NCI-H1436 treated with DMSO at 0.1 percent for 48 hours (cell line): ENCODE results near the gene ANGEL2.
A peak's percentile ranks its signal among the peaks of the same experiment; 100 is the strongest.

ENCODE experiments used
- DNase-seq: peaks from one replicate; lab custom pipeline; 2025; lab: John Stamatoyannopoulos, UW

ANGEL2 gene

DNA sequence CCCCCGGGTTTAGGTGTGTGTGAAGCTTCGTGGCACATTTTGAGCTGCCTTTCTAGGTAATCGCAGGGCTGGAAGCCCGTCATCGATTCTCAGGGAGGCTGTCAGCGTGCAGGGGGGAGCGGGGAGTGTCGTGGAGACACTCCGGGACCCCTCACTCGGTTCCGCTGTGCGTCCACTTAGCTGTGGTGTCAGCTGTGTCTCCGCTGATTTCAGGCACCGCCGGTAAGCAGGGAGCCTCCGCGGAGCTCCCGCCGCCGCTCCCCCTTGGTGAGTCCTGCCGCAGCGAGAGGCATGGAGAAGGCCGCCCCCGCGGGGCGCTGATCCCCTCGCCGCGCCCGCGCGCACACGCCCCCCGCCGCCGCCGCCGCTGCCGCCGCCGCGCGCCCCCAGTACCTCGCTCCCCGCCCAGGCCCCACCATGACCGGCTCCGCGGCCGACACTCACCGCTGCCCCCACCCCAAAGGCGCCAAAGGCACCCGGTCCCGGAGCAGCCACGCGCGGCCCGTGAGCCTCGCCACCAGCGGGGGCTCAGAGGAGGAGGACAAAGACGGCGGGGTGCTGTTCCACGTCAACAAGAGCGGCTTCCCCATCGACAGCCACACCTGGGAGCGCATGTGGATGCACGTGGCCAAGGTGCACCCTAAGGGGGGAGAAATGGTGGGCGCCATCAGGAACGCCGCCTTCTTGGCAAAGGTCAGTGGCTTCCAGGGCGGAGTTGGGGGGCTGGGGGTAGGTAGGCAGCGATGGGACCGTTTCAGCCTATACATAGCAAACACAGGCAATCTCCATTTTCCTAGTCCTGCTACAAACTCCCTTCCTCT is 64.3 kb downstream of the ANGEL2 start:
- DNase-seq, result no peak

DNA sequence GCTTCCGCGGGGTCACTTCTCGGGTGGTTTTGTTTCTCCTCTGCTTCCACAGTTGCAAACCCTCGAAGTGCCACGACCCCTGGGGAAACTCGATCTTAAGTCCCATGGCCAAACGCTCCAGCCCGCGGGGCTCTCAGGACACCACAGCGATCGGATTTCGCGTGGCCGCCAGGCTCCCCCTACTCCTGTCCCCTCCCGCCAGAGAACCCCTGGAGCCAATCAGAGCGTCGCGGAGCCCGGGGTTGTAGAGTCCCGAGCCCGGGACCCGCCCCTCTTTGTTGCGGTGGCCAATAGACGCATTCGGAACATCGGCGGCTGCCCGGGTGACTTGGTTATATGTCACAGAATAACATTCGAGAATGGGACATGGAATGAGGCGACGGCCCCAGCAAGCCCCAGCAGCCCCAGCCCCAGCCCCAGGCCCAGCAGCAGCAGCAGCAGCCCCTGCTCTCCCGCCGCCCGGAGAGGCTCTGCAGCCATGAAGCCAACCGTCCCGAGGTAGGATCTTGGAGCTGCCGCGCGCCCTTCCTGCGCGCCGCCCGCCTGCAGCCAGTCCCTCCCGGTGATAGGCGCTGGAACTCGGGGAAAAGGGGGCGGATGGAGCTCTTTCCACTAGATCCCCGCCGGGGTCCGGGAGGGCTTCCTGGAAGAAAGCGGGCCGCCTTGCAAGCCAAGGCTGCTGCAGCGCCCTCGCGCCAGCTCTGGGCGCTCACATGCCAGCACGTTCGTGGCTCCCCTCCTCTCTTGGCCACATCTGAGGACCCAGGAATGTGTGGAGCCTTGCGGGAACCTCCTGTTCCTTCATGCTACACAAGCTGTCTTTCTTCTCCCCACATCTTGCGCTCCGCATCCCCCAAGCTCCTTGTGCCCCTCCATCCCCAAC is 65.2 kb downstream of the ANGEL2 start, which contains the start of gene VASH2:
TSS of gene VASH2 (plus strand) at position 299 of the 883 bp plus-strand sequence. CDS start 1,002 bp downstream, outside the sequence.
- DNase-seq, result peak; percentile 82

DNA sequence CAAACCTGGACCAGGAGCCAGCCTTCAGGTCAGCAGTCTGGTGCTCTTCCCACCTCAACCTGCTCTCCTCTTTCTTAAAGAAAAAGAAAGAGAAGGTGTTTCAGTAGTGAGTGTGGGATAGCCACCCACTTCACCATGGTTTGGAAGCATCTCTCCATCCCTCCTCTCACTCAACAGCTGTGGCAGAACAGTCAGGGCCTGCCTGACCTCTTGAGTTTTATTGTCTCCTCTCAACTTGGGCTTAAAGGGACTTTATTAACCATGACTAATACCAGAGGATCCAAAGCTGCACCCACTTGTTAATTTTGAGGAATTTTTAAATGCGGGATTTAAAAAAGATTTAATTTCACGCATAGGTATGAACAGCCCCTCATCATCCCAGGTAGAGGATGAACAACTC is 65.9 kb downstream of the ANGEL2 start:
- no peak for DNase-seq

DNA sequence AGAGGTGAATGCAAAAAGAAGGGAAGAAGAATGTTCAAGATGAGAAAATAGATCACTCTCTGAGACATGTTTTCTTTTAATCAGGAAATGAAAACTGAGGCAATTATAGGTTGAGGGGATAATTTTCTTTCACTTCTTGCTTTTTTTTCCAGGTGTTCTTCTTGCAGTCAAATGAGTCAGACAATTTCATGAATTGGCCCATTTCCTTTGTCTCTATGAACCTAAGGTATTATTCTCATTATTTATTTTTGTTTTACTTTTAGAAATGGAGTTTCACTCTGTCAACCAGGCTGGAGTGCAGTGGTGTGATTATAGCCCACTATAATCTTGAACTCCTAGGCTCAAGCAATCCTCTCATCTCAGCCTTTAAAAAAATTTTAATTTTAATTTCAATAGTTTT is 68.8 kb downstream of the ANGEL2 start:
- DNase-seq, result no peak

DNA sequence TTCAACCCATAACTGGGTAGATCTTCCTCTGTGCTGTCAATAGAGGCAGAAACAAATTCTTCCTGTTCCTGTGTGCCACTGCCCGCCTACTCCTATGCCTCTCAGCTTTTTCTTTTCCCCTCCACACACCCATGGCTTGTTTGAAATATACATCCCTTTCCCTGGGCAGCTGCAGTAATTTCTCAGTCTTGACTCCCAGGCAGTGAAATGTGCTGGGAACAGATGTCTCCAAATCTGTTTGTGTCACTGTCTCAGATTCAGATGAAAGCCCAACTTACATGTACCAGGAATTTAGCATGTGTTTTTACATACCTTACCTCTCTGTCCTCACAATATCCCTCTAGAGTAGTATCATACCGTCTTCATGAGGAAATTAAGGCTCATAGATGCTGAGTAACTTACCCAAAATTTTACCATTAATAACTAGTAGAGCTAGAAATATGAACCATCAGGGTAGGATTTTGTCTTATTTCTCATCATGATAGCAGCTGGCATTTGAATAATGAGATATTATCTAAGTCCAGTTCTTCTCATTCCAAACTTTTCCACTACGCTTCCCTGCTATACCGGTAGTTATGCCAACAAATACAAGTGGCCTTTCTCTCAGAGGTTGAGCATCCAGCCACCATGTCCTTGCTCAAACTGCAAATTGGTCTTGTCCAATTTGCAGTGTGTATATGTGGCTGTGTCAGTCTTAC is 70.1 kb downstream of the ANGEL2 start:
- no peak for DNase-seq

DNA sequence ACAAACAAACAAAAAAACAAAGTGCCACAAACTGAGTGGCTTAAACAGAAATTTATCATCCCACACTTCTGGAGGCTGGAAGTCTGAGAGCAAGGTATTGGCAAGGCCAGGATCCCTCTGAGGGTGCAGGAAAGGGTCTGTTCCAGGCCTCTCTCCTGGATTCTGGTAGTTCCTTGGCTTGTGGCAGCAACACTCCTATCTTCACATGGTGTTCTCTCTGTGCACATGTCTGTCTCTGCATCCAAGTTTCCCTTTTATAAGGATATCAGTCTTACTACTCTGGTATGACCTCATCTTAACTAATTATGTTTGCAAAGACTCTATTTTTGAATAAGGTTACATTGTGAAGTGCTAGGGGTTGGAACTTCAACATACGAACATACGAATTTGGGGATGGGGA is 70.6 kb downstream of the ANGEL2 start:
- DNase-seq, result no peak

DNA sequence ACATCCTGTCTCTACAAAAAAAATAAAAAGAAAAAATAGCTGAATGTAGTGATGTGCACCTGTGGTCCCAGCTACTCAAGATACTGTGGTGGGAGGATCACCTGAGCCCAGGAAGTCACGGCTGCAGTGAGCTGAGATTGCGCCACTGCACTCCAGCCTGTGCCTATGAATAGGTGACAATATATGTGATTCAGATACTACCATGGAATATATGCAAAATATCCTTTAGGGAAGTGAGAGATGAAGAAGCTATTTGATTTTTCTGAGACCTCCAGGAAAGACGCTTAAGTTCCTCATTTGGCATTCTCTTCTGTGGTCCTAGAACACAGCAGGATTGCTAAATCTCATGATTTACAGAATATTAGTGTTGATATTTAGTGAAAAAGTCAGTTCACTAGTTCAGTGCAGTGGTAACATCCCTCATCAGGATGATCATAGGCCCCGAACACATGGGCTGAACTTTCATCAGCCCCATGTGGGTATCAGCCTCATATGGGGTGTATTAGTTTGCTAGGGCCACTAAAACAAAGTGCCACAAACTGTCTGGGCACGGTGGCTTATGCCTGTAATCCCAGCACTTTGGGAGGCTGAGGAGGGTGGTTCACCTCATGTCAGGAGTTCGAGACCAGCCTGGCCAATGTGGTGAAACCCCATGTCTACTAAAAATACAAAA is 71.3 kb downstream of the ANGEL2 start:
- DNase-seq, result no peak

DNA sequence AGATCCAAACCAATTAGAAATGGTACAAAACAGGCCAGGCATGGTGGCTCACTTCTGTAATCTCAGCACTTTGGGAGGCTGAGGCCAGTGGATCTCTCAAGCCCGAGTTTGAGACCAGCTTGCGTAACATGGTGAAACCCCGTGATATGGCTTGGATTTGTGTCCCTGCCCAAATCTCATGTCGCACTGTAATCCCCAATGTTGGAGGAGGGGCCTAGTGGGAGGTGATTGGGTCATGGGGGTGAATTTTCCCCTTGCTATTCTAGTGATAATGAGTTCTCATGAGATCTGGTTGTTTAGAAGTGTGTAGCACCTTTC is 72.3 kb downstream of the ANGEL2 start:
- no peak for DNase-seq

DNA sequence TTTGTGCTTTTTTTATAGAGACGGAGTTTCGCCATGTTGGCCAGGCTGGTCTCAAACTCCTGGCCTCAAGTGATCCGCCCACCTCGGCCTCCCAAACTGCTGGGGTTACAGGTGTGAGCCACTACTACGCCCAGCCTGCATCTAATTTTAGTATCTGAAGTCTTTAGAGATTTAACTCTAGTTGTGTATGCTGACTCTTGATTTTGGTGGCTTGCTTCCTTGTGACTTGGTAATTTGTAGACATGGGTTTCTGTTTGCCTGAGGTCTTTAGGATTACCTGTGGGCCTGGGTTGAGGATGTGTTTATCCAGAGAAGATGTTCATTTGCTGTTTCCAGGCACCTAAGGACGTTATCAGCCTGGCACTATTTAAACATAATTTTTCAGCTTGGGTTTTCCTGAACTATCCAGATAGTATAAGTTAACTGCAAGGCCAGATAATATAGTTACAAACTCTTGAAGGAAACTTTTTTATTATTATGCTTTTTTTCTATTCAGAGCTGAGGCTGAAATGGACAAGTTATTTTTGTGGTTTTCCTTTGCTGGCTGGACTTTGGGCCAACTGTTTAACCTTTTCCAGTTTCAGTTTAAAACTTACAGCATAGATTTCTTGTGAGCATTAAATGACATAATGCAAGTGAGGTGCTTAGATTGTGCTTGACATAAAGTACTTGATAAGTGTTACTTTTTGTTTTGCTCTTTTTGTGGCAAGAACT is 72.8 kb downstream of the ANGEL2 start:
- DNase-seq, result no peak
